ENCODE results near the gene LRRC8C.

The LRRC8C gene

GRCh38 chr1:89767618-89768017, 134.7 kb downstream of the LRRC8C start:
- TF ChIP-seq EZH2phosphoT487 (IDR thresholded peaks at IDR 0.05; ENCODE audit: borderline replicate concordance, low read length): no peak
- no peak for TF ChIP-seq CTCF (IDR thresholded peaks at IDR 0.05; ENCODE audit: low read depth, low read length, poor library complexity, severe bottlenecking)
- Histone ChIP-seq H3K4me1 (ENCODE audit: control insufficient read depth, low read length) (peaks cover 8% of the 10 kb centered on the region), H4K20me1 (ENCODE audit: control insufficient read depth, insufficient read depth, low read depth, low read length) (no peaks in the 10 kb centered on the region), H3K9me3 (ENCODE audit: control insufficient read depth, insufficient read depth, low read length) (no peaks in the 10 kb centered on the region), H3K4me3 (ENCODE audit: low read length) (no peak overlapping the region), H3F3A (ENCODE audit: control insufficient read depth, insufficient read depth) (no peaks in the 10 kb centered on the region), H3K27ac (ENCODE audit: low read depth, low read length) (no peak overlapping the region), H3K36me3 (ENCODE audit: control insufficient read depth, low read length) (no peaks in the 10 kb centered on the region), H3K27me3 (ENCODE audit: control insufficient read depth, low read length) (peaks cover 14% of the 10 kb centered on the region), H3K4me2 (ENCODE audit: low read length) (no peak overlapping the region), H3K79me2 (ENCODE audit: control insufficient read depth, low read length) (no peaks in the 10 kb centered on the region), H3K9me2 (replicated peaks; ENCODE audit: control insufficient read depth, low read length) (no peaks in the 10 kb centered on the region)

All from DOHH2 (cell line).